ENCODE data around the gene HDAC4. TPM values are rescaled to one million over a fixed set of nuclear protein-coding genes. Genes with fewer than 3 reads are reported as not detected.

HDAC4 gene
- total and polyA plus RNA-seq, 2 of the 8 experiments (the other 6 are each of a cell fraction or from before 2014, with no cell fraction given): 15.4 to 31.5 TPM

DNA sequence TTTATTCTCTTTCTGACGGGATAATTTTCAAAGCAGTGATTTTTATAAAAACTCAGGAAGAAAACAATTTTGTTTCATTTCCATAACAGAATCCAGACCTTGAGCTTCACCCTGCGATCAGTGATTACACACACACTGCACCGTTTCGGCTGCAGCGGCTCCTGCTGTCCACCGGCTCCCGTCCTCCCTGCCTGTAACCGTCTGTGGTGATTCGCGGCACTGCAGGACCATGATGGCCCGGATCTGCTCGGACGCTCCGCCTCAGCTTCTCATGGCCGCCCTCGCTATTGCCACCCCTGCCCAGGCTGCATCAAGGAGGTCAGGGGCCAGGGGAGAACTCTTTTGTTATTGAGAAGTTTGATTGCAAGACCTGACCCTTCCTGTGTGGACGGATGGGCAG lies 306.9 kb downstream of the HDAC4 start (continued):
- no peak for TF ChIP-seq JUN (IDR thresholded peaks at IDR 0.05; ENCODE audit: low read depth, low read length)
- no peak for TF ChIP-seq SP1 (IDR thresholded peaks at IDR 0.05; ENCODE audit: low read depth, low read length)
- TF ChIP-seq YY1 (IDR thresholded peaks at IDR 0.05; ENCODE audit: low read depth, low read length): no peak

All from H1 (cell line).